GM21576 (cell line): ENCODE results near the gene STC2.

Source experiments
- ATAC-seq: cut with Tn5 transposase; IDR thresholded peaks from one replicate; pipeline ENCODE4 v1.9.1; 2021; ENCODE audit warnings: mild to moderate bottlenecking, moderate library complexity; ENCODE audit not compliant: unreplicated experiment

STC2 gene

DNA sequence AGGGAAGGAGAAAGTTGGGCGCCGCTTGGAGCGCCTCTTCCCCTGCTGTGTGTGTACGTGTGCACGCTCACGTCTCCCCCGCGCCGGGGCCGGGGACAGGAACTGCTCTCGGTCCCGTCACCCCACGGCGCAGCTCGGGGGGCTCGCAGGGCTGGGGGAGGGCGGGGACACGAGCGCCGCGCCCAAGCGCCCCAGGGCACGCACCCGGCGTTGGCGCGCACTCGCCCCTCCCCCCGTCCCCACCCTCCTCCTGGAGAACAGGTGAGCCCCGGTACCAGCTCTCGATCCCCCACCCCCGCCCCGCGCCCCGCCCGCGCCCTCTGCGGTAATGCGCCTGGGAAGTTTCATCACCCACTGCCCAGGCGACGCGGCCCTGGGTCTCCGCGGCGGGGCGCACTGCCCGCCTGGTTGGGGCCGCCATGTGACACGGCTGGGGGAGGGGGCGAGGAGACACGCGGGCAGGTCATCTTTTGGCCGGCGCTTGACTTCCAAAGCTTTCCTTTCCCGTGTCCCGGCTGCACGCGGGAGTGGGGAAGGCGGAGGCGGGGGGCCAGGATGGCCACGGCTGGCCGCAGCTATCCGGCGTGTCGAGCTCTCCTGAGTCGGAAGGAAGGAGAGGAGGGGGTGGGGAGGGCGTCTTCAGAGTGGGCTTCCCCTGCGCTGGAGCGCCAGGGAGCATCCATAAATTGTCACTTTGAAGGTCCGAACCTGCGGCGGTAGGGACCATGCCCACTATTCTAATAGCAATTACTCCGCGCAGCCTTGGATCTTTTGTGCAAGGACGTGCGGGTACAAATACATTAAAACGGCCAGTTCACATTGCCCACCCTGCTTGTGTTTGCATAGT, 1.5 kb upstream of the STC2 start:
- no peak for ATAC-seq

DNA sequence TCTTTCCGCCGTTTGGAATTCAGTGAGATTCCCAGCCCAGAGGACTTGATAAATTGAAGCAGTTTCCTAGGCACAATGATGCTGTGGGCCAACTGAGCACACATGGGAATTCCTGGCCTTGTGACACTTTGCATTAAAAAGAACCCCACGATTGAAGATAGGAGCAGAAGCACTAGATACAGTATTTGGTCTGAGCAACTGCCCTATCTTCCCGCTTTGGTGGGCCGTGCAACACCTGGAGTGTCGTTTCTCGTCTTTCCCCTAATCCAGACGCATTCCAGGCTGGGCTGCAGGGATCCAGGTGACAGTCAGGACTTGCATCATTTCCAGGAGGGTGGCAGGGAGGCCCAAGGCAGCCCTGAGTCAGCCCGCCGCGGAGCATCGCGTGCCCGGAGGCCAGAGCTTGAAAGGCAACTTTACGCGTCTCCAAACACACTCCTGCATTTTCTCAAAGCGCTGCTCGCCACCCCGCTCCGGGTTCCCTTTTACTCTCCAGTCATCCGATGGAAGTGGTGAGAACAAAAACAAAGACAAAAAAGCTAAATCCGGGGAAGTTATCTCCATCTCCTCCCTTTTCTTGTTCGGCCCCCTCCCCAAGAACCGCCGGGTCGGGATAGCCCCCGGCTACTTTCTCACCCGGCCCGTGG, 753 bp upstream of the STC2 start:
- ATAC-seq: no peak

DNA sequence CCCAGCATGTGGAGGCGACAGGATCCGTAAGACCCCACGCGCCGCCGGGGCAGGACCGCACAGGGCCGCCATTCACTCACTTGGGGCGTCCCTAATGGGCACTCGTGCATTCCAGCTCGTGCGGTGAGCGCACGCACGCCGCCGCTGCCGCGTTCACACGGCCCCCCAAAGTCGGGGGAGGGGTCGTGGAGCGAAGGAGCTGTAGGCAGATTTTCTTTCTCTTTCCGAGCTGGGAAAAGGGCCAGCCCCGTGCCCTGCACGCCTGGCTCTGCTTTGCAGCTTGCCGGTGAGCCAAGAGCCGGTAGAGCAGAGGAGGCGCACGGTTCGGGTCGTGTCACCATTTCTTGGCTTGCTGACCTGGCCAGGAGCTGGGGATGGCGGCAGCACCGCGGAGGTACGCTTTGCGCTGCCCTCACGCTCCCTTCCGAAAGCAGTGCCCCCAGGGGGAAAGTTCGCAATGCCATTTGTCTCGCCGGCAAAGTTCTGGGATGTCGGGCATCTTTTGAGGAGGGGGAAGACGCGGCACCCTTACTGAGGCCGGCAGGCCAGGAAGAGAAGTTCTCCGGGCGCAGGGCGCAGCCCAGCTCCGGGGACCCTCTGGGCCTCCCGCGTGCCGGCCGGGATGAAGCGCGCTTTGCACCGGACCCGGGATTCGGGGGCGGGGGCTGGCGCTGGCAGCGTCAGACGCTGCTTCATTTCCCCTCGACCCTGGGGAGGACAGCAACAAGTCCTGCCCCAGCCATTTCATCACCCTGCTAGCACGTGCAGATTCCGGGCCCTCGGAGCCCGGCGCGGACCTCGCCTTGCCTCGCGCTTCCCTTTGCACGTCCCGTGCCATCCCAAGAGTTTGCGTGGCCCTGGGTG, 898 bp downstream of the STC2 start:
- ATAC-seq: no peak

DNA sequence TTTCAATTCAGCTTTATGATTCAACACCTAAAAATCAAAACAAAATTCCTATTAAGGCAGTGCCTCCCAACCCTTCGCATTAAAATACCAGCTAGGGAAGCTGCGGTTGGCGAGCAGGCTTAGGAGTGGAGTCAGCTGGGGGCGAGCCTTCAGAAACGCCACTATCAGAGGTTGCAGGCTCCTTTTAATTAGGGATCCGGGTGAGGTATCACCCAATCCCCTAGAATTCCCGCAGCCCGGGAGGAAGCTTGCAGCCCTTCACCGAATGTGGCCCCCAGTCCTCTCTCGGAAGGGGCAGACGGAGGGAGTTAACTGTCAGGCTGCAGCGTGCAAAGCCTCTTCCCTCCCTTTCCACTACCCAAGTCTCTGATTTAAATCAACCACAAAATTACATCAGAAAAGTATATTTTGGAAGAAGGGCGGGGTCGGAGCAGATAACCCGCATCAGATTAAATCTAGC, 1.7 kb downstream of the STC2 start:
- no peak for ATAC-seq

DNA sequence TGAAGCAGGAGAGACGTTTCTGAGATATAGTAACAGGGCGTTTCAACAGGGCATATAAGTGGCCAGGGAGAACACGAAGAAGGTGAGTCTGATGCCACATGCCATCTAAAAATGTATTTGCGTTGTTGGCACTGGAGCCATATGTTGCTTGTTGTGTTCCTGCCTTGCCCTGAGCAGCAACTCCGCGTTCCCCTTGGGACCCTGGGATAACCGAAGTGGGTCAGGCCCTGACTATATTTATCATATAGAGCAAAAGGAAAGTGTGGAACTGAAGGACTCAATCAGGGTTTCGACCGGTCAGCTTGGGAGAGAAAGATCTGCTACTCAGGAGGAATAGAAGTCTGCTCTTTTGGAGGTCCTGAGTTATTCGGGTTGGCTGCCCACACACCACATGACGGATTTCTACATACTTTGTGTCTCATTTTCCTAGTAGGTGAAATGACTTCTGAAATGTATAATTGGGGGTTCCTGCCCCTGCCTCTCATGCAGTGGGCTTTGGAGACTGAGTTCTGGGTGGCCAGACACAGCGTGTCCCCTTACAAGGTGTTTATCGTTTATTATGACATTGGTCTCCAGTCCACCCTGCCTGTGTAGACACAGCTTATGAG, 3.0 kb downstream of the STC2 start:
- ATAC-seq: no peak

DNA sequence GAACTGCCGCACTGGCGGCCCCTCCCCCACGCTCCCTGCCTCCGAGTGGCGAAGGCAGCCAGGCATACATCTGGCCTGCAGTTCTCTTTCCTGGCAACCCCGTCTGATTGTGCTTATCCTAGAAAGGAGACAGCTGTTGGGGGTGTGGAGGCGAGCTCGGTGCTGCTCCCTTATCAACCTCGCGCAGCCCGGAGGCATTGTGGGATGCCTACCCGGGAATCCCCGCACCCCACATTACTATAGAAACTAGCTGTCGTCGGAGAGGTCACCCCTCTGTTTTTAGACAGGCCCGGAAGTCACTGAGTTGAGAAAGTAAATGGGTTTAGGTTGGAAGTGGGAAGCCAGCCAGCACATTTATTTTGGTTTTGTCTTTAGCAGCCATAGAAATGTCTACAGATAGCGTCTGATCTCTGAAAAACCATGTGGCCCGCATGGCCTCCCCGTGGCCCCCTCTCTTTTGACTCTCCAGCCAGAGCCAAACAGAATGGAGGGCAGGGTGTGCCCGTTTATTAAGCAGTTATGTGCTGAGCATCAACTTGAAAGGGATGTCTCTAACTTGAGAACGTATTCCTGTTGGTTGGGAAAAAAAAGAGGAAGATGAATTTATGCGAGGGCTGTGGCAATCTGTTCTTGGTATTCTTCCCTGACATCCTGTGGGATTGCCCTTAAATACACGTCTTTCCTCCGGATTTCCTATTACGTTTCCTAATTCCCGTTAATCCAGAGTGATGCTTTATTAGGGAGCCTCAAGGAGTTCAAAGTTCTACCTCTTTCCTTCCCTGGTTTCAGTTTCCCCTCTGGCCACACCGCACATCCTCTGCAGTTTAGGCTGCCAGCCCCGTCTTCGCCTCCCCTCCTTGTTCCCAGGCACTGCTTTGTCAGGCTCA, 3.9 kb downstream of the STC2 start:
- ATAC-seq: no peak

DNA sequence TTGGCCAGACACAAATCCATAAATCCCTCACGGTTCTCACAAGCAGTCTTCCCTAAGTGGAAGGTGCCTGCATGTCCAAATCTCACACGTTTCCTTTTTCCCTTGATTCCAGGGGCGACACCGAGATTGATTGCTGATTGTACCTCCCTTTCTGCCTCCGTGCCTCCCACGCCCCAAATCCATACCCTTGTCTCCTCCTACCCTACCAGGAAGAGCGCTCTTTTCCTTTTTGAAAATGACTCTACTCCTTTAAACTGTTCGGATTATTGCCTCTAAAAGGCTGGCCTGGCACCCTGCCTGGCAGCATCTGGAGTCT, 4.5 kb downstream of the STC2 start:
- ATAC-seq: no peak

DNA sequence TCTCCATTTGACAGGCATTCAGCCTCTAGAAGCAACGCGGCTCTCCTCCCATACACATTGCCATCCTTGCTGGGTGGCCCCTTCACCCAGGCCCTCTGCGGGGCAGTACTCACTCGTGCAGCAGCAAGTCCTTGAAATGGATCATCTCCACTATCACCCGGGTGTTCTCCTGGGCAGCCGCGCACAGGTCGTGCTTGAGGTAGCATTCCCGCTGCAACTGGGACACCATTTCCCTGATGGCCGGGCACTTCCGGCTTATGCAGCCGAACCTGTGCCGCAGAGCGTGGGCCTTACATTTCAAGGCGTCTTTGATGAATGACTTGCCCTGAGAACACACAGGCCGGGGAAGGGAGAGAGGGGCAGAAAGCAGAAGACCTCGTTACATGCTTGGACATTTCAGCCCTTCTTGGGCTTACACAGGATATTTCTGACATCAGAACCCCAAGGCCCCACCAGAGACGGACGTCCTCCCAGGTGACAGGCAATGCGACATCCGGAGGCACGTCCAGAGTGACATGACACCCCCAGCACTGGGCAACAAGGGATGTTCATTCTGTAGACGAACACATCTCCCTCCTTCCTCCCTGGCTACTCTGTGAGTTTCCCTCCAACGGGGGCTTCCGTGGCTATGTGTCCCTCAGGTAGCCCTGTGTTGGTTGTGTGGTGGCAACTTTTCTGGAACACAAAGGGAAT, 5.0 kb downstream of the STC2 start:
- ATAC-seq: no peak

DNA sequence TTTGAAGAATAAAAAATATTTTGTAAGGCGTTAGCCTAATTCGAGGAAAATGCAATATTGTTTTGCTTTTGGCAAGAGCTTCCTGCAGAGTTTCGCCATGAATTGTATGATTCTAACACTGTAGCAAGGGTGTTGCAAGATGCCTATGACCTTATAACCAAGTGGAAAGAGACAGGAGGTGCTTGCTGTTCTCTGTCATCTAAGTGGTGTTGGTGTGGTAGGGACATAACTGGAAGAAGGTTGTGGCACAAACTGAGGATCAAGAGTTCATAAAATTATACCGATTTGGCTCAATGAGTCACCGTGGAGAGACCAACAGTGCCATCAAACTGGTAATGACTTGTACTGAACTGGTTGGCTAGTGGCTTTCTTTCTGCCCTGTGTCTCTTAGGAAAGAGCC, 6.3 kb downstream of the STC2 start:
- ATAC-seq: no peak

DNA sequence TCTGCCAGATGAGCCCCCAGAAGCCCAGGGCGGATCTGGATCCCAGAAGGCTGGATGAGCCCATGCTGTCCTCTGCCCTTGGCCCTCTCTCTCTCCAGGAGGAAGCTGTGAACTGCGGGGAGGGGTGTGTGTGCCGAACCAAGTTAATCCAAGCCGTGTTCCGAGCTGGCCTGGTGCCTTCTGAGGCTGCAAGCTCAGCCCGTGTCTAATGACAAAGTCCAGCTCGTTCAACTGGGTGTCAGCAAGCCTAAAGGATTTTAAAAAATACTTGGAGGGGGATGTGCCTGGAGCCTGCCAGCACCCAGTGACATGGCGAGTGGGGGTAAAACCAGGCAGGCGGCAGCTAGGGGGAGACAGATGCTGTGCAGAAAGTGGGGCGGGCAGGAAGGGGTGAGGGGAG, 8.0 kb downstream of the STC2 start:
- ATAC-seq: no peak

DNA sequence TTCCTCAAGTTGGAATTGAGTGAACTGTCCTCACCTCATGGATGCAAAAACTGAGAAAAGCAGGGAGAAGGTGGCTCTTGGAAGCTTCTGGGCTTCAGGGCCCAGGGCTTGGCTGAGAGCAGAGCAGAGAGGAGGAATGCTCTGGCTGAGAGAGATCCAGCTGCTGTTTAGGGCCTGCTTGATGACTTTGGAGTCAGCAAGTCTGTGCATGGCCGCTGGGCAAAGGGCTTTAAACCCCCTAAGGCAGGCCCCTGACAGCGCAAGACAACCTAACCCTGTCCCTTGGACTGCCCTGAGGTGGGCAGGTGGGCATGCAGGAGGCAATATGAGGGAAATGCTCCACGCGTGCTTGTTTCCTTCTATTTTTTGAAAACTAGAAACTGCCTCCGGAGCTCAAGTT, 8.6 kb downstream of the STC2 start:
- ATAC-seq: no peak

DNA sequence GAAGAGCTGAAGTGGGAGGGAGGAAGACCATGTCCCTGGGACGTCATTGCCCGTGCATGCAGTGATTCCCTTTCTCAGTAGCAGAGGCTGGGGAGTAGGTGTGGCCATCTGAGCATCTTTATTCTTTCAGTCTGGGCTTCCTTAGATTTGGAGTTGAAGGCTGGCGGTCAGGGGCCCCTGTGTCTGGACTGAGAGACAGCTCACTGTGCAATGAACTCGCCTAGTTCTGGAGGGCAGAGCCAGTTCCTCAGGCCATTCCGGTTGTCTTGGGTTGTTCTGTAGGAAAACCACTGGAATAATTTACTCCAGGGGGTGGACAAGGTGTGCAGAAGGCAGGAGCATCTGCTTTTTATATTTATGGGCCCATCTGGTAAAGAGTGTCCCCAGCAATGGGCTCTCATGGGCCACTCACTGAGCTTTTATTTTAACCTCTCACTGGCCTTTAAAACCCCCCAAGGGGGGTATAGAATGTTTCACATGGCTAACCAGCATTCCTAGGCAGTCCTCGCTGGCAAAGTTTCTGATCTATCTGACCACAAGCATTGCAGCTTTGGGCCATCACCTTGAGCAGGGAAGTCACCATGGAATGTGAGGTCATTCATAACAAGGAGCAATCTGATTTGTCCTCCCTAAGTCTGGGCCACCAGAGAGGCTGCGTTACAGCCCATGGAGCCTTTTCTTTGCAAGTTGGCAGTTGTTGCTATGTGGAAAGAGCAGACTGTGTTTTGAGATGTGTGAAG, 9.2 kb downstream of the STC2 start:
- no peak for ATAC-seq

DNA sequence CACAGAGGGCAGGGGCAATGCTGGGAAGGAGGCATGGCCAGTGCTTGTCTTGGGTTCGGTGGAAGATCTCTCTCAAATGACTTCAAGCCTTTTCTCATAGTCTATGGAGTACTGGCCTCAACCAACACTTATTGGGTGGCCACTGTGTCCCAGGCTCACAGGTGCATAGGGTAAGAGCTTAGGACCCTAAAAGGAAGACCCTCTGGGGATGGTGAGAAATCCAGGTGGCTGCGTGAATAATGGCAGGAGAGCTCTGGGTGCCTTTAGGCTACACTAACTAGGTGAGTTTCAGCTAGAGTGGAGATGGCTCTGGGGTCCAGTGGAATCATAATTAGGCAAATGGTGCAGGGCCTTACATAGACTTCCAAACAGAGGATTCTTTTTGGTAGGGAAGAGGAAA, 9.9 kb downstream of the STC2 start:
- no peak for ATAC-seq

DNA sequence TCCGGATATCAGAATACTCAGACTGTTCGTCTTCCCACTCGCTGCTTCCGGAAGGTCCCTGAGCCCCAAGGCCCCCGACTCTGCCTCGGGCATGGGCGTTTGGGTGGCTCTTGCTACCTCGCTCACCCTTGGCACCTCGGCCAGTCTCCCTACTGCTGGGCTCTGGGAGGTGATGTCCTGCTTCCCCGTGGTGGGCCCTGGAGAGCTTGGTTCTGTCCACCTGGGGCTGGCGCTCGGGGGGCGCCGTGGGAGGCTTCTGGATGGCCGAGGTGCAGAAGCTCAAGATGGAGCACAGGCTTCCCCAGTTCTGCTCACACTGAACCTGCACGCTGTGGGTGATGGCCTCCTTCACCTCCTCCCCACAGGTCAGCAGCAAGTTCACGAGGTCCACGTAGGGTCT, 10.4 kb downstream of the STC2 start:
- ATAC-seq: no peak

DNA sequence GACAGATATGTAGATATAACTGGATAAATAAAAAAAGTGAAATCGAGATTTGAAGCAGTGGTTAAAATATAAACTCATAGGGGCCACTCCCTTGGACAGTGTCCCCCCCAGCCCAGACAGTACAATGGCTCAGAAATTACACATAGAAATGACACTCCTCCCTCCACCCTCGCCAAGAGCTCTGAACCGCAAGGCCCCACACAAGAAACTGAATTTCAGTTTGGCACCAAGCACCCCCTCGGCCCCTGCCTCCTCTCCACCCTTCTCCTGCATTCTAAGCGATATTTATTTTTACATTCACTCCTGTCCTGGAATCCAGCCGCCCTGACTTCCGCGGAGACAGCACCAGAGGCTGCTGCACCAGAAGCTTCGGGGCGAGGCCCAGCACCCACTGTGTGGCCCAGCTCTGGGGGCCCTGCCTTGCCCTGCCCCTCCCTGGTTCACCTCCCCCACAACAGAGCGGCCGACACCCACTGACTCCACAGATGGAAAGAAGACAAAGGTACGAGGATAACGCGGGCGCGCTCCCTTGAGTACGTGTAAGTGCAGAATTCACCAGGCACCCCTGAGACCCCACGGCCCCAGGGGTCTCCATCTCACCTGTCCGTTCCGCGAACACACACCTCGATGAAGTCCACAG, 11.0 kb downstream of the STC2 start:
- no peak for ATAC-seq

DNA sequence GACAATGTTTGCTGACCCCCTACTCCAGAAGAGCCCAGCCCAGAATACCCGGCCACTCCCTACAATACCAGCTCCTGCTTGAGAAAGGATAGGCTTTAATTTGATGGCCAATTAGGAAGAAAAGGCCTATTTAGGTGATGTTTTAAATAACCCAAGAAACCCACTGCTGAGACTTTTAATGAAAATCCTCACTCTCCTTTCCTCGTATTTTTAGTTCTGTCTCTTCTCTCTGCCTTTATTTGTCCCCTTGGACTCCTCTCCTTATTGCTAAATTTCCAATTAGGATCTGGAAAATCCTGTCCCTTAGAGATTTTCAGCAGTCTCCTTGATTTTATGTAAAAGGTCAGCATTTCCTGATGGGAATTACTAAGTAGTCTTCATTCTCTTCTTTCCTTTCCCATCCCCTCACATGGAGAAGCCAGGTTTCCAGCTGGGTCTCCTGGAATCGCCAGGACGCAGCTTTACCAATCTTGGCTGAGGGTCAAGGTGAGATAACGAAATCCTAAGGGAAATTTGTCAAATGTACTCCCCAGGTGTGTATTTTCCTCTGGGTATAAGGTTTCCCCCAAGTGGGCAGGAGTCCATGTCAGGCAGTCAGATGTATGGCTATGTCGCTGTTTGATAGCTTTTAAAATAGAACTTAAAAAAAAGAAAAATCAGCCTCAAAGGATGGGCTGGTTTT, 11.7 kb downstream of the STC2 start:
- no peak for ATAC-seq

DNA sequence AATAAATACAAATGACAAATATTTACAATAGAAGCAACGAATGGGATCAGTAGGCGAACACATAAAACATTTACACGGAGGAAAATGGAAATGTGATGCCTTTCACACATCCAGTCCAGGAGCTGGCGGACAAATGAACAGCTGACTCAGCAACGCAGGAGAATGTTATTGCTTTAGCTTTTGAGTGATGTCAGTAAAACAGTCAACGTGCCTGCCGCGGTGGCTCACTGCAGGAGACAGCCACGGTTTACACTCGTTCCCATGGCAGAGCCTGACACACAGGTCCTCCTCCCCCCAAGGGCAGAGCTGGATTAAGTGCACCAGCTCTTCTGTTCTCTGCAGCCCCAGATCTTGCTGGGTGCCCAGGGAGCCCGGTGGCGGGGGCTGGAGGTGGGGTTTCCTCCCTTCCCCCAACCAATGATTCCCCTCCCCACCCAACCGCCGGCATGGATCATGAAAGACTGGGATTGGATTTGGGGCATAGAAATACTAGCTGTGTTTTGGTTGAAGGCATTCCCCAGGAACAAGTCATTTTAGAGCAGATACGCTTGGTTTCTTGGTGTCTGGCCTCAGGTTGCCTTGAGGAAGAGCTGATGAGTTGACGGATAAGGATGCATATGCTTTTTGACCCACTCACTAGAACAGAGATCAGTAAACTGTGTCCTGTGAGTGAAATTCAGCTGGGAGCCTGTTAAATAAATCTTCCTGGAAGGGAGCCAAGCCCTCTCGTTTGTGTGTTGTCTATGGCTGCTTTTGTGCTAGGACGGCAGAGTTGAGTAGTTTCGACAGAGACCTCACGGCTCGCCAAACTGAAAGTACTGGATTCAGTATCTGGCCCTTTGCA, 12.5 kb downstream of the STC2 start:
- no peak for ATAC-seq
